H9 (cell line): ENCODE results near the gene UBE2D2. TPM values are rescaled to one million over a fixed set of nuclear protein-coding genes. Genes with fewer than 3 reads are reported as not detected.
A peak's percentile ranks its signal among the peaks of the same experiment; 100 is the strongest.

Source experiments
- DNase-seq: peaks from one replicate; pipeline ENCODE4 v3.0.0-alpha.2; 2017
- H2AFZ ChIP-seq: one replicate; pipeline ENCODE4 v1.6.1; 2013; ENCODE audit warnings: mild to moderate bottlenecking, low read length, control low read depth, moderate library complexity
- H2AK5ac ChIP-seq: 2 replicates; pipeline ENCODE4 v1.6.1; 2013; ENCODE audit warnings: low read length, control low read depth, mixed read lengths; ENCODE audit not compliant: insufficient read length
- H2BK120ac ChIP-seq: one replicate; pipeline ENCODE4 v1.6.1; 2013; ENCODE audit warnings: low read depth, mild to moderate bottlenecking, low read length, control low read depth, inconsistent platforms; ENCODE audit not compliant: poor library complexity, severe bottlenecking
- H2BK12ac ChIP-seq: 2 replicates; pipeline ENCODE4 v1.6.1; 2013; ENCODE audit warnings: low read length, control low read depth, mixed read lengths, low read depth; ENCODE audit not compliant: insufficient read length
- H2BK15ac ChIP-seq: 2 replicates; pipeline ENCODE4 v1.6.1; 2013; ENCODE audit warnings: low read depth, low read length, control low read depth
- H2BK20ac ChIP-seq: one replicate; pipeline ENCODE4 v1.6.1; 2013; ENCODE audit warnings: low read depth, mild to moderate bottlenecking, low read length, control low read depth, inconsistent platforms; ENCODE audit not compliant: poor library complexity, severe bottlenecking
- H2BK5ac ChIP-seq: 2 replicates; pipeline ENCODE4 v1.6.1; 2013; ENCODE audit warnings: low read length, control low read depth, mixed read lengths; ENCODE audit not compliant: insufficient read length
- H3K14ac ChIP-seq: 2 replicates; pipeline ENCODE4 v1.6.1; 2013; ENCODE audit warnings: low read length, control low read depth; ENCODE audit not compliant: insufficient read depth
- H3K18ac ChIP-seq: 2 replicates; pipeline ENCODE4 v1.6.1; 2013; ENCODE audit warnings: low read depth, mild to moderate bottlenecking, mixed read lengths, low read length, control low read depth; ENCODE audit not compliant: insufficient read length
- H3K23ac ChIP-seq: 2 replicates; pipeline ENCODE4 v1.6.1; 2013; ENCODE audit warnings: low read length, control low read depth, mixed read lengths, low read depth; ENCODE audit not compliant: insufficient read length
- H3K23me2 ChIP-seq: 2 replicates; pipeline ENCODE4 v1.6.1; 2013; ENCODE audit warnings: low read depth, mild to moderate bottlenecking, mixed read lengths, low read length, control low read depth; ENCODE audit not compliant: insufficient read length, poor library complexity, severe bottlenecking
- H3K27ac ChIP-seq: 2 replicates; pipeline ENCODE4 v1.5.1; 2013; ENCODE audit warnings: low read length, control low read depth, mixed read lengths, low read depth; ENCODE audit not compliant: insufficient read length
- H3K27me3 ChIP-seq: 2 replicates; pipeline ENCODE4 v1.6.1; 2013; ENCODE audit warnings: low read length, control low read depth, inconsistent platforms; ENCODE audit not compliant: insufficient read depth
- H3K4ac ChIP-seq: 2 replicates; pipeline ENCODE4 v1.6.1; 2013; ENCODE audit warnings: low read depth, mild to moderate bottlenecking, control low read depth, inconsistent platforms, low read length, moderate library complexity
- H3K4me1 ChIP-seq: 2 replicates; pipeline ENCODE4 v1.6.1; 2013; ENCODE audit warnings: low read length, control low read depth, inconsistent platforms; ENCODE audit not compliant: insufficient read depth
- H3K4me2 ChIP-seq: 2 replicates; pipeline ENCODE4 v1.6.1; 2013; ENCODE audit warnings: low read length, control low read depth, mixed read lengths; ENCODE audit not compliant: insufficient read length, insufficient read depth
- H3K56ac ChIP-seq: 2 replicates; pipeline ENCODE4 v1.6.1; 2013; ENCODE audit warnings: low read depth, mild to moderate bottlenecking, mixed read lengths, low read length, control low read depth; ENCODE audit not compliant: insufficient read length
- H3K79me1 ChIP-seq: 2 replicates; pipeline ENCODE4 v1.6.1; 2013; ENCODE audit warnings: low read depth, mild to moderate bottlenecking, moderate library complexity, low read length, control low read depth, inconsistent platforms; ENCODE audit not compliant: insufficient read depth, poor library complexity, severe bottlenecking
- H3K79me2 ChIP-seq: 2 replicates; pipeline ENCODE4 v1.6.1; 2013; ENCODE audit warnings: low read length, control low read depth, inconsistent platforms; ENCODE audit not compliant: insufficient read depth
- H3K9ac ChIP-seq: 2 replicates; pipeline ENCODE4 v1.6.1; 2013; ENCODE audit warnings: low read length, control low read depth, mixed read lengths; ENCODE audit not compliant: insufficient read length; ENCODE audit errors: extremely low read depth
- H3K9me3 ChIP-seq: one replicate; pipeline ENCODE4 v1.6.1; 2013; ENCODE audit warnings: low read depth, low read length, inconsistent platforms; ENCODE audit not compliant: control insufficient read depth
- H3T11ph ChIP-seq: one replicate; pipeline ENCODE4 v1.6.1; 2013; ENCODE audit warnings: mild to moderate bottlenecking, low read length, control low read depth, inconsistent platforms
- H4K20me1 ChIP-seq: one replicate; pipeline ENCODE4 v1.6.1; 2013; ENCODE audit not compliant: control insufficient read depth, insufficient read length, insufficient read depth
- H4K5ac ChIP-seq: 2 replicates; pipeline ENCODE4 v1.6.1; 2013; ENCODE audit warnings: low read depth, mild to moderate bottlenecking, mixed read lengths, low read length, control low read depth; ENCODE audit not compliant: insufficient read length
- H4K8ac ChIP-seq: replicated peaks from 2 replicates; pipeline ENCODE4 v1.6.1; 2013; ENCODE audit warnings: low read length, control low read depth, mixed read lengths, low read depth; ENCODE audit not compliant: insufficient read length
- H4K91ac ChIP-seq: 2 replicates; pipeline ENCODE4 v1.6.1; 2013; ENCODE audit warnings: low read depth, mild to moderate bottlenecking, moderate library complexity, mixed read lengths, low read length, control low read depth; ENCODE audit not compliant: insufficient read length
- H3K27ac Mint-ChIP-seq, 3 experiments: 2 replicates in 2 of 3; 3 replicates in 1 of 3; pipeline ENCODE4 v1.8.0; 2020 to 2021; ENCODE audit warnings: mixed read lengths in 3 of 3, mild to moderate bottlenecking in 1 of 3, moderate library complexity in 1 of 3
- H3K27me3 Mint-ChIP-seq: 2 replicates; pipeline ENCODE4 v1.8.0; 2021; ENCODE audit warnings: low read depth, mild to moderate bottlenecking, moderate library complexity, mixed read lengths
- H3K36me3 Mint-ChIP-seq, 3 experiments: 2 replicates in 2 of 3; 3 replicates in 1 of 3; pipeline ENCODE4 v1.8.0; 2020 to 2021; ENCODE audit warnings: low read depth in 3 of 3, mixed read lengths in 3 of 3; ENCODE audit not compliant: insufficient read depth in 1 of 3
- H3K4me1 Mint-ChIP-seq, 2 experiments: 2 replicates each; pipeline ENCODE4 v1.8.0; 2020; ENCODE audit warnings: mixed read lengths in 2 of 2
- H3K4me3 Mint-ChIP-seq, 2 experiments: 2 replicates in 1 of 2; 3 replicates in 1 of 2; pipeline ENCODE4 v1.8.0; 2020 to 2021; ENCODE audit warnings: mild to moderate bottlenecking in 2 of 2, mixed read lengths in 2 of 2, moderate library complexity in 1 of 2
- H3K9me3 Mint-ChIP-seq, 2 experiments: 2 replicates in 1 of 2; 3 replicates in 1 of 2; pipeline ENCODE4 v1.8.0; 2020; ENCODE audit warnings: mild to moderate bottlenecking in 2 of 2, mixed read lengths in 2 of 2, moderate library complexity in 1 of 2
- CTCF ChIP-seq: fragments of 200-600 bp; sonication (generic); conservative IDR thresholded peaks from 3 replicates; pipeline ENCODE4 v1.8.0; 2021; ENCODE audit warnings: antibody characterized with exemption, mild to moderate bottlenecking
- WGBS: extraction: QIAGEN DNeasy Blood & Tissue Kit; methylation state at CpG from one replicate; pipeline ENCODE4 v1.1.7; 2013; ENCODE audit warnings: missing lambda C conversion rate, low lambda C conversion rate, mixed read lengths; ENCODE audit not compliant: insufficient read length; ENCODE audit errors: extremely low coverage; 5-methylcytosine and 5-hydroxymethylcytosine counted together
- total RNA-seq: library from RNA; stranded (reverse); gene quantifications from 2 replicates; pipeline ENCODE4 v1.2.1, GENCODE V29; 2021

The UBE2D2 gene
- total RNA-seq, 1 experiment from 2014 or later = 236 TPM

- Histone ChIP-seq H3K9me3 (no peaks in the 10 kb centered on the region), H2BK15ac (no peak overlapping the region), H3K4me2 (peak overlapping the region; percentile 83), H3K27me3 (no peaks in the 10 kb centered on the region), H3K79me1 (no peaks in the 10 kb centered on the region), H3K9ac (peak overlapping the region; percentile 32), H3K14ac (no peak overlapping the region), H4K5ac (no peak overlapping the region), H3K56ac (no peak overlapping the region), H3K4me1 (no peaks in the 10 kb centered on the region), H3K23ac (no peak overlapping the region), H2AFZ (no peak overlapping the region), H4K91ac (no peak overlapping the region), H3K4ac (no peak overlapping the region), H2BK120ac (no peak overlapping the region), H3K18ac (no peak overlapping the region), H2BK12ac (no peak overlapping the region), H4K20me1 (no peaks in the 10 kb centered on the region), H2AK5ac (no peak overlapping the region), H3K23me2 (no peaks in the 10 kb centered on the region), H2BK20ac (no peak overlapping the region), H4K8ac (no peak overlapping the region), H3K79me2 (peaks cover 38% of the 10 kb centered on the region; the same call in 1 of the 2 replicates), H3K27ac (no peak overlapping the region), H2BK5ac (no peak overlapping the region), H3T11ph (no peak overlapping the region)
- H3K9me3 Mint-ChIP-seq = no peaks in the 10 kb centered on the region
- peaks cover 19 to 36% of the 10 kb centered on the region in 2 experiments for H3K4me1 Mint-ChIP-seq
- no peak for TF ChIP-seq CTCF
- no peaks in the 10 kb centered on the region for H3K27me3 Mint-ChIP-seq
- peak overlapping the region; percentile 89 to 97 for H3K4me3 Mint-ChIP-seq
- peaks cover 27 to 45% (median 33%) of the 10 kb centered on the region in 3 experiments for H3K36me3 Mint-ChIP-seq
- peak overlapping the region in 1 of 3 experiments; percentile 49; a peak in 2 of 7 replicates for H3K27ac Mint-ChIP-seq
- no peak for DNase-seq
- WGBS = no CpG with 5 or more reads among the region's 5 CpGs
Observed at GRCh38 chr5:139562847-139563246, 1.7 kb downstream of the UBE2D2 start.
